Kidney (tissue), 14 donors: ENCODE results near the gene RNF39. TPM values are rescaled to one million over a fixed set of nuclear protein-coding genes. Genes with fewer than 3 reads are reported as not detected.
"Not testable (repeated sequence)": the region's sequence is repeated elsewhere in the genome, so short reads cannot be mapped to it uniquely, and the experiment has no call there.

Experiments
- DNase-seq, 5 donors: peaks; one replicate each; pipeline ENCODE4 v3.0.0-alpha.2; 2013 to 2020
- FAIRE-seq: peaks from 2 replicates; lab custom pipeline; 2012; peaks lifted over from hg19 to GRCh38; lab: Jason Lieb, UNC
- H3K27ac ChIP-seq, 2 donors: one replicate each; pipeline ENCODE4 v1.7.0; 2013; ENCODE audit warnings: low read depth in 2 of 2, low read length in 2 of 2, inconsistent platforms in 1 of 2
- H3K27me3 ChIP-seq: one replicate; pipeline ENCODE4 v1.7.1; 2013; ENCODE audit warnings: low read length, inconsistent platforms; ENCODE audit not compliant: control insufficient read depth, insufficient read depth
- H3K36me3 ChIP-seq, 3 donors: one replicate each; pipeline versions ENCODE4 v1.7.0 to v1.7.1; 2013; ENCODE audit warnings: low read length in 3 of 3, control low read depth in 1 of 3, inconsistent platforms in 1 of 3; ENCODE audit not compliant: insufficient read depth in 3 of 3, control insufficient read depth in 2 of 3
- H3K4me1 ChIP-seq, 3 donors: one replicate each; pipeline versions ENCODE4 v1.7.0 to v1.7.1; 2013; ENCODE audit warnings: low read length in 3 of 3, inconsistent platforms in 1 of 3, low read depth in 1 of 3; ENCODE audit not compliant: control insufficient read depth in 2 of 3, insufficient read depth in 2 of 3
- H3K4me3 ChIP-seq, 3 donors: one replicate each; pipeline versions ENCODE4 v1.7.0 to v1.8.1; 2013; ENCODE audit warnings: low read length in 3 of 3, control low read depth in 1 of 3, inconsistent platforms in 1 of 3
- H3K9ac ChIP-seq, 3 donors: one replicate each; pipeline versions ENCODE4 v1.7.0 to v1.7.1; 2013; ENCODE audit warnings: low read length in 3 of 3, control low read depth in 1 of 3, inconsistent platforms in 1 of 3
- H3K9me3 ChIP-seq, 3 donors: one replicate each; pipeline versions ENCODE4 v1.7.0 to v1.7.1; 2013; ENCODE audit warnings: low read length in 3 of 3, control low read depth in 1 of 3, inconsistent platforms in 1 of 3; ENCODE audit not compliant: control insufficient read depth in 2 of 3, insufficient read depth in 1 of 3
- CTCF ChIP-seq: IDR thresholded peaks from 3 replicates; pipeline ENCODE4 v1.5.1; 2012; ENCODE audit warnings: mild to moderate bottlenecking, moderate library complexity, borderline replicate concordance; ENCODE audit not compliant: insufficient read depth; ENCODE audit errors: extremely low read depth
- intact Hi-C: fragments of 100-400 bp; cut with DNase I; formaldehyde crosslinking; loops from one replicate; pipeline ENCODE4 v1.11.1; 2022
- polyA plus RNA-seq: library from polyadenylated mRNA; stranded (reverse); fragments of 350-450 nt; fragmentation: Illumina TruSeq; extraction: RNeasy Lipid Tissue Mini Kit (QIAGEN cat#74804); gene quantifications from one replicate; pipeline ENCODE4 v1.2.3, GENCODE V29; 2014; ENCODE audit warnings: low read depth, low replicate concordance; ENCODE audit not compliant: insufficient read depth
- total RNA-seq: library from RNA; stranded (reverse); fragmentation: NEBNext Ultra II Directional; extraction: Animal tissue kit (Norgen Biotek cat#: 25700); gene quantifications from one replicate; pipeline ENCODE4 v1.2.1, GENCODE V29; 2021
- donor health status: control.
- donor health status: control.
- donor health status: control.
- donor health status: control.
- donor health status: control.
- donor health status: DM: yes; HTN: yes; CAD: no.
- donor health status: Normal renal cell carcinoma (clear cell type).

The RNF39 gene
- total and polyA plus RNA-seq, 2 donors from 2014 or later = 1.3 TPM; not detected in 1

DNA sequence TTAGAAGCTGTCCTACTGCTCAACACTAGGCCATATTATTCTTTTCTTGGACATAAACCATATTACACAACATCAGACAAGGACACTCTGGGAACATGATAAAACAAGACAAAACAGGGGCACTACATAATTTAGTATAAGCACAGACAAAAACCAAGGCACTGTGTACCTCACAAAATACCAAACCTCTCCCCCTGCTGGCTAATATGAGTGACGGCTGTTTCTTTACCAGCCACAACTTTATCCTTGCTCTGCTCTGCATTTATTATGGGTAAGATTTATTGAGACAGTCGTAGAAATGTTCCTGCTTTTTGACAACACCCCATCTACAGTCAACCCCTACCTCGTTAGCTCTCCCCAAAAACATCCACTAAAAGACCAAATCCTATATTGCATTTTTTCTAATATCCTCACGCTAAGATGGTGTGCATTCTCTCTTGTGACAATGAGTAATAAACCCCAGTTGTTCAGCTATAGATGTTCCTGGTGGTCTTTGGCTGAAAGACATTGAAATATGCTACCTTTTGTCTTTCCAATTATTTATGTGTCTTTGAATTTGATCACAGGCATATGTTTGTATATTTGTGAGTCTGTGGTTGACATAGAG is 38.3 kb downstream of the RNF39 start:
- Histone ChIP-seq H3K9ac (no peak overlapping the region), H3K27me3 (no peaks in the 10 kb centered on the region), H3K4me1 (no peaks in the 10 kb centered on the region), H3K36me3 (peaks cover 0 to 2% (median 0%) of the 10 kb centered on the region in 3 donors), H3K27ac (no peak overlapping the region), H3K4me3 (no peak overlapping the region), H3K9me3 (no peaks in the 10 kb centered on the region)
- intact Hi-C loops = no loop called here
- TF ChIP-seq CTCF = peak; percentile 27
- FAIRE-seq (no peak), DNase-seq (peak in 1 of 5 donors; percentile 4)

DNA sequence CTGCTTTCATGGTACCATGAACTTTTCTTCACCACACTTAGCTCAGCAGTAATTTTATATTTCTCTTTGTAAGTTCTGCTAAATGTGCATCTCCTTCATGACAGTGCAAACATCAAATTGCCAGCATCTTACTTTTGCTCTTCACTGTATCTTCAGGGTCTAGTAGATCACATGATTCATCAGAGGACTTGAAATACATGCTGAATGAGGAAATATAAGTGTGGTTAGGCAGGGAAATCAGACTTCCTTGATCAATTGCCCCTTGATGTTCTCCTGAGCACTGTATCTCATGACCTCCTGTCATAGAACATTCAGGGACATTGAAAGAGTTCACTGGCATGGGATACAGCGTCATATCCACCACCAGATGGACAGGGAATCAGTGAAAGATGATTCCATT is 39.8 kb downstream of the RNF39 start:
- Histone ChIP-seq H3K36me3 (peaks cover 0 to 2% (median 0%) of the 10 kb centered on the region in 3 donors), H3K4me3 (no peak overlapping the region), H3K27ac (no peak overlapping the region), H3K9me3 (no peaks in the 10 kb centered on the region), H3K4me1 (no peaks in the 10 kb centered on the region), H3K27me3 (no peaks in the 10 kb centered on the region), H3K9ac (no peak overlapping the region)
- intact Hi-C loops = no loop called here
- DNase-seq (no peak), FAIRE-seq (no peak)
- TF ChIP-seq CTCF = no peak

DNA sequence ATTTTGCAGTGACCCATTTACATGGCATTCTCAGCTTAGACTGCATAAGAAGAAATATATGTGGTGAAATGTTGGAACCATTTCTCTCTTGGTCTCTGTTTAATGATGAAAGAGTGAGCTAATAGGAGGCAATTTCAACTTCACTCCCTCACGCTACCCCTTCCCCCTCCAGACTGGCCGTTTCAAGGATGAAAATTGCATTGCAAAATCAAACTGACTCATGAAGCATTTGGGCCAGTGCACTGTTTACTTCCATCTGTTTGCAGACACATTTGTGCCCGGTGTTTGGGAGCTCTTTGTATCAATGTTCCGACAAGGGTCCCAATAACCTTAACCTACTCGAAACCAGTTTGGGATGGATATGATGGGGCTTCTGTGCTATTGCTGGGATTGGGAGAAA is 42.1 kb downstream of the RNF39 start:
- H3K9me3 ChIP-seq, H3K4me1 ChIP-seq, H3K27me3 ChIP-seq, H3K36me3 ChIP-seq, H3K4me3 ChIP-seq, H3K9ac ChIP-seq, FAIRE-seq, intact Hi-C loops, DNase-seq, H3K27ac ChIP-seq: not testable (repeated sequence)

DNA sequence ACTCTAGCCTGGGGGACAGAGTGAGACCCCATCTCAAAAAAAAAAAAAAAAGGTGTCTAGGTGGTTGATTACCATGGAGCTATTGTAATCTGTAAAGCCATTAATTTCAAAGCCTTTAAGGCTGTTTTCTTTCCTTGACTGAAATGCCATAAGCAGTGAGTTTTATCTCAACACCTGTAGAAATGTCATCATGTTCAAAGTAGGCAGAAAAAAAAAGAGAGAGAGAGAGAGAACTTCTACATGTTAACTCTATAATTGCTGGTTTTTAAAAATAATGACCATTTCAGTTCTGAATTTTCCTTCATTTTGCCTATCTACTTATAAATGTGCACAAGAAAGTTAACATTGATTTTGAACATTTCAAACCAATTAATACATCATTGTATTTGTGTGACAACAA is 44.2 kb downstream of the RNF39 start:
- Histone ChIP-seq H3K4me1 (no peaks in the 10 kb centered on the region), H3K27ac (no peak overlapping the region), H3K36me3 (peaks cover 0 to 2% (median 0%) of the 10 kb centered on the region in 3 donors), H3K9ac (no peak overlapping the region), H3K9me3 (no peaks in the 10 kb centered on the region), H3K4me3 (no peak overlapping the region), H3K27me3 (no peaks in the 10 kb centered on the region)
- intact Hi-C loops = no loop called here
- no peak for DNase-seq
- TF ChIP-seq CTCF = no peak
- no peak for FAIRE-seq
